HG03039 (cell line): ENCODE measurements around the gene FLYWCH1.

Experiments
- ATAC-seq: cut with Tn5 transposase; IDR thresholded peaks from one replicate; pipeline ENCODE4 v1.9.1; 2021; ENCODE audit warnings: mild to moderate bottlenecking, moderate library complexity; ENCODE audit not compliant: unreplicated experiment

The FLYWCH1 gene

GRCh38 chr16:2968738-2969544 lies 57.2 kb downstream of the FLYWCH1 start, which contains the start of gene PAQR4:
TSS of gene PAQR4 (plus strand) at chr16:2969348. CDS start at chr16:2969675, 327 bp downstream.
- ATAC-seq: peak; percentile 70

GRCh38 chr16:2969545-2970521 lies 58.1 kb downstream of the FLYWCH1 start:
- ATAC-seq: no peak

- no peak for ATAC-seq
Measured at GRCh38 chr16:2970563-2970962, 58.8 kb downstream of the FLYWCH1 start.

- ATAC-seq: no peak
Measured at GRCh38 chr16:2971134-2971984, 59.6 kb downstream of the FLYWCH1 start.

- ATAC-seq: no peak
Measured at GRCh38 chr16:2971985-2972784, 60.5 kb downstream of the FLYWCH1 start.

GRCh38 chr16:2973093-2973492 lies 61.4 kb downstream of the FLYWCH1 start:
- no peak for ATAC-seq

GRCh38 chr16:2973605-2974318 lies 62.0 kb downstream of the FLYWCH1 start:
- no peak for ATAC-seq

GRCh38 chr16:2974319-2975056 lies 62.8 kb downstream of the FLYWCH1 start:
- no peak for ATAC-seq

- ATAC-seq: no peak
Measured at GRCh38 chr16:2975161-2975795, 63.5 kb downstream of the FLYWCH1 start.

GRCh38 chr16:2976201-2976600 lies 64.5 kb downstream of the FLYWCH1 start:
- ATAC-seq: no peak

GRCh38 chr16:2976673-2977072 lies 64.9 kb downstream of the FLYWCH1 start:
- no peak for ATAC-seq

- ATAC-seq: no peak
Measured at GRCh38 chr16:2977440-2977839, 65.7 kb downstream of the FLYWCH1 start.

GRCh38 chr16:2979669-2980226 lies 68.0 kb downstream of the FLYWCH1 start:
- ATAC-seq: peak; percentile 2

GRCh38 chr16:2980227-2981176 lies 68.8 kb downstream of the FLYWCH1 start, which contains the start of gene PKMYT1:
TSS of gene PKMYT1 (minus strand) at chr16:2980446. CDS start at chr16:2979657, 789 bp downstream.
- peak; percentile 51 for ATAC-seq

GRCh38 chr16:2981177-2981898 lies 69.6 kb downstream of the FLYWCH1 start:
- ATAC-seq: no peak

- ATAC-seq: no peak
Measured at GRCh38 chr16:2981899-2982250, 70.1 kb downstream of the FLYWCH1 start.
